SU-DHL-6 (cell line): ENCODE results near the gene SLC23A2.

Source experiments
- CTCF ChIP-seq: fragments of 200-600 bp; sonication (generic); IDR thresholded peaks from one replicate; pipeline ENCODE4 v1.5.1; 2017; ENCODE audit warnings: antibody characterized with exemption, mild to moderate bottlenecking, low read length, moderate library complexity; ENCODE audit not compliant: insufficient read depth, poor library complexity, severe bottlenecking
- EZH2phosphoT487 ChIP-seq: fragments of 200-600 bp; sonication (generic), shearing (Covaris generic); conservative IDR thresholded peaks from 2 replicates; pipeline ENCODE4 v1.6.1; 2018; ENCODE audit warnings: mild to moderate bottlenecking, antibody characterized with exemption, low read length, moderate library complexity, mixed read lengths

- TF ChIP-seq EZH2phosphoT487 (no peak), CTCF (no peak)
Measured at GRCh38 chr20:4812641-4813075, 188.7 kb downstream of the SLC23A2 start.
